CD4-positive, alpha-beta T cell treated with Interleukin-21 for 1 hour (primary cell): ENCODE measurements around the gene PGRMC1.
"Not testable (repeated sequence)": the region's sequence is repeated elsewhere in the genome, so short reads cannot be mapped to it uniquely, and the experiment has no call there.

Source experiments
- DNase-seq: peaks from one replicate; pipeline ENCODE4 v3.0.0-alpha.2; 2020

PGRMC1 gene

DNA sequence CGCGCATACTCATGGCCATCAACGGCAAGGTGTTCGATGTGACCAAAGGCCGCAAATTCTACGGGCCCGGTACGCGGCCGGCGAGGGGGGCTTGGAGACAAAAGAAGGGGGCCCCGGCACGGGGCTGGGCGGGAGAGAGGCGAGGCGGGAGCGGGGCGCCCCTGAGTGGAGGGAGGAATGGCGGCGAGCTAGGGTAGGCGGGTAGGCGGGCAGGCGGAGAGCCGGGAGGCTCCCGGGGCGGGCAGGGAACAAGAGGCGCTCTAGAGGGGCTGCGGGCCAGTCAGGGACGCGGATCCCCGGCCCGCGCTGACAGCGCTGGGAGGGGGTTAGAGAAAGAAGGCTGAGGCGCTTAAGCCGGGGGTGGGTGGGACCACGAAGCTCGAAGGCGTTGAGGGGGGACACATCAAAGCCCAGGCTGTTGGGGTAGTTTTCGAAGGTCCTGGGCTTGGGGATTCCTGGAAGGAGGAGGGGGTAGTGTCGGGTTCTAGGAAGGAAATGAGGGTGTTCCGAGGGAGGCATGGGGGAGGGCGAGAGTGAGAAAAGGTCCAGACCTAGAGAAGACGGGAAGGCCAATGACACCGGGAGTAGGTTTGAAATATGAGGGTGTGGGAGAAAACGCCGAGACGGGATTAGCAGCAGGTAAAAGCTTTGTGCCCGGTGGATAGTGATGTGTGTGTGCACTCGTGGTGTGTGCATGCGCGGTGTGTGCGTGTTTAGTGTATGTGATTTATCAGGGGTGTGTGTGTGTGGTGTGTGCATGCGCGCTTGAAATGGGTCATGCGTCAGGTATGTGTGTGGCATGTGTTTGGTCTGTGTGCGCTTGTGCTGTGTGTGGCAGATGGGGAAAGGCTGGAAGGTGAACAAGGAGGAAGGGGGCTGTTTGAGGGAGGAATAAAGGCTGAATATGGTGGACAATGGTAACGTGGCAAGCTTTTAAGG lies 807 bp downstream of the PGRMC1 start:
- peak; percentile 11 for DNase-seq

DNA sequence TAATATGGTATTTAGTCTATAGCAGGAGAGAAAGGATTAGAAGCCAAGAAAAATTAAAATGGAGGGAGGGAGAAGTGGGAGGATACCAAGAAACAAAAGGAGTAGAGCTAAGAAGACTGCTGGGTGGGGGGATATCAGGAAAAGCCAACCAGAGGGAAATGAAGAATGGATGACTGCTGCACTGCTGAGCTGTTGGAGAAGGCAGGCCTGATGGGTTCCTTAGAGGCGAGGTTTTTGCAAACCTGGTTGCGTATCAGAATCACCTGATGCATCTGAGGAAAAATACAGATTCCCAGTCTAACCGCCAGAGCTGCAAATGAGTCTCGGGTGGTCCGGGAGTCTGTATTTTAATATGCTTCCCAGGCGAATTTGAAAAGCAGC lies 1.5 kb downstream of the PGRMC1 start:
- no peak for DNase-seq

DNA sequence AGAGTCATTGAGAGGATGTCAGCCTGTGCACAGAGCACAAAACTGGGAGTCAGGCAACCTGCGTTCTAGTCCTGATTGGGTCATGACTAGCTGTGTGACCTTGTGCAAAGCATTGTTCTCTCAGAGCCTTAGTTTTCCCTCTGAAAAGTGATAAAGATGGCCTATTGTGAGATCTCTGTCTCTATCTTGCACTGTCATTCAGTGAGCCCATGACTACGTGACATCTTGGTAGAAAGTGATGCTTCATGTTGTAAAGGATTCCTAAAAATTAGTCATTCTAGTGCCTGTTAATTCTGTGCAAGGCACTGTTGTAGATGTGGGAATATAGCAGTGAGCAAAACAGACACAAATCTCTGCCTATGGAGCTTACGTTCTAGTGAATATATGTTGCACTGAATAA lies 2.5 kb downstream of the PGRMC1 start:
- DNase-seq, result no peak

DNA sequence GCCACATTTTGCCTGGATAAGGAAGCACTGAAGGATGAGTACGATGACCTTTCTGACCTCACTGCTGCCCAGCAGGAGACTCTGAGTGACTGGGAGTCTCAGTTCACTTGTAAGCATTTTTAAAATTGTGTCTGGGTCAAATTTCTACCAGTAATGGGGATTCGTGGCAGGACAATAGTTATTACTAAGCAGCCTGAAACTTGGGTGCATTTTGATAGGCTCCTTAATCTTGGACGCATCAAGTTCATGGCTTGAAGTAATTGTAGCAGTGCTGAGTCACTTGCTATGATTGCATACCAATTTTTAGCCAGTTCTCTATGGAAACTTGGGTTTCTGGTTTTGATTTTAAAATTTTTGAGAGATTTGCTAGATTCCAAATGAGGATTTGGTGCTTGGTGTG lies 4.3 kb downstream of the PGRMC1 start:
- DNase-seq, result no peak

DNA sequence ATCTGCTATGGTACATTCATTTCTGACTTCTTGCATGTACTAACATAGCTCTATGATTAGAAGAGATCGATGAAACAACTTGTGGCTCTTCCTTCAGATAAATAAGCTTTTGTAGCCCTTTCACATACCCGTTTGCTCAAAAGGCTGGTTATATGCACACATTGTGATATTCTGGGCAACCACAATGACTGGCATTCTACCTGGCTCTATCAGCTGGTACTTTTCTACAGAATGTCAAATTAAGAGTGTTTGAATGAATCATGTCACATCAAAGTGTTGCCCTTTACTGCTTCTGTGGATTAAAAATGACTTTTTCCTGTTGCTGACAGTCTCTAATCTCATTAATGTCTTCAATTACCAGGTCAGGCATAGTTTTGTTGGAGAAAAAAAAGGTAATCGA lies 11.6 kb downstream of the PGRMC1 start:
- DNase-seq, result no peak

DNA sequence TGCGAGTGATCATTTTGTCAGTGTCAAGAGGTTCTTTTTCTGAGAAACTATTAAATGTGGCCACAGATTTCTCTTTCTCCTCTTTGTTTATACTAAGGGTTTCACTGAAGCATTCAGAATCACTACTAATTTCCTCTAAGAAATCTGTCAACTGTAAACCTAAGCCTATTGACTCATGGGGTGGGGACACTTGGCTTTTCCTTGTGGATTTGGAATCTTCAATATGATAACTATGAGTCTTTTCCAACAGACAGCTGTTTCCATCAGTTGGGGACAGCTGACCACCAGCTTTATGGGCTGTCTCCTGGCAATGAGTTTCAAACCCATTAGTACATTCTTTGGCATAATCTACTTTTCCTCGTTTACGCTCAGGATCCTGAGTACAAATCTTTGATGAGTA lies 13.8 kb downstream of the PGRMC1 start:
- no peak for DNase-seq

DNA sequence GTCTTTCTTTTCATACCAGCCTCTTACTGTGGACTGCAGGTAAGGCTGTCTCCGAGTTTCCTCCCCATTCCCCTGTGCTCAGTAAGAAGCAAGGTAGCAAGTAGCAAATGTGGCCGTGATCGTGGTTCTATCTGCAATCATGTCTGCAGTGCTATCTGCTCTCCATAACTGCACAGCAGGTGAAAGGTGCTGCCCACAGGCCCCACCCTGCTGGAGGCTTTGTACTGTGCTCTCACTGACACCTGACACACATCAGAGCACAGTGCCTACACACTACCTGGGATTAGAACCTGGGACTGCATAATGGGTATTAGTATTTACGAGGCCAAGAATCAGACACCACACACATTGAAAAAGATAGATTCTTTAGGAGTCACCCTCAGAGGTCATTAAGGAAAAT lies 15.3 kb downstream of the PGRMC1 start:
- no peak for DNase-seq

DNA sequence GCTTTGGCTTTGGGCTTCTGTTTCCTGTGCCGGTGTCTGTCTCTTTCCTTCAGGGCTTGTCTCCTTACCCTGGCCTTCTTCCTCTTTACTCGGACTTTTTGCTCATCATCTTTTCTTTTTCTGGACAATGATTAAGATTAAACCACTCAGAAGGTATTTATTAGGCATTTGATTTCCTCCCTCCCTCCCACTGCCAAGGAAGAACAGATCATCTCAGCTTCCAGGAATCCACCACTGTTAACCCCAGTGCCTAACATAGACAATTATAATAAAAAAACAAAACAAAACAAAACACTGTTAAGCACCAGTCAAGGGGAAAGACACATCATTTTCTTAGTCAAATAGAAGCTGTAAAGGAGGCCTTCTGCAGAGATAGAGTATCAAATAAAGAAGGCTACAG lies 16.6 kb downstream of the PGRMC1 start:
- DNase-seq, result no peak

DNA sequence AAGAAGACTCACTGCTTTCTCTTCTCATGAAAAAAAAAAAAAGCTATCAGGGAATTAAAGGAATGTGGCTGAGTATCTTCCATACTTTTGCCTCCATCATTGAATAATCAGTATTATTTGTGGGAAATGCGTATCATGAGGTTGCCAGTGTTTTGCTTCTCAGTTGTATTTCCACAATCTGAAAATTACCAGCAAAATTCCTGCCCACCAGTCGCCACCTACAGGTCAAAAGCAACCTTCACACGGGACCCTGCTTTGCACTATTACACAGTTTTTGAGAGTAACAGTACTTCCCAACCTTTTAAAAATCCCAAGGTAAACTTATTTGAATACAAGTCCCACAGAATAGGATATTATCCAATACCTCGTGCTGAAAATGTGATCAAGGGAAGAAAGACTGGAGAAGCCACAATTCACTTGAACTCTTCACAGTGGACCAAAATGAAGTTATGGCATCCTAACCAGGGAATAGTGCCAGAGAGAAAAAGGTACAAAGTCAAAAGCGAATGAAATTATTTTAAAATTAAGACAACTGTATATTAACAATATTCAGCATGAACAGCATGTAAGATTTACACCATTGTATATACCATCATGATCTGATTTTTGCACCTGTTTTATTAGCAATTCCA lies 30.4 kb downstream of the PGRMC1 start:
- peak; percentile 22 for DNase-seq

DNA sequence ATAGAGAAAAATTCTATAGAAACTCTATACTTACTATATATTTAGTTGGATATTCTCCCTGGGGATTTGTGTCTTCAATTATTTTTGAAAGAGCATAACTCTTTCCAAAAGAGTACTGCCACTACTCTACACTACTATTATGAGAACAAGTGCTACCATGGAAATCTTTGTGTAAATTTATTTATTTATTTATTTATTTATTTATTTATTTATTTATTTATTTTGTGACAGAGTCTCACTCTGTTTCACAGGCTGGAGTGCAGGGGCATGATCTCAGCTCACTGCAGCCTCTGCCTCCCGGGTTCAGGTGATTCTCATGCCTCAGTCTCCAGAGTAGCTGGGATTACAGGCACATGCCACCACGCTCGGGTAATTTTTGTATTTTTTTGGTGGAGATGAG lies 31.0 kb downstream of the PGRMC1 start:
- not testable (repeated sequence) for DNase-seq

DNA sequence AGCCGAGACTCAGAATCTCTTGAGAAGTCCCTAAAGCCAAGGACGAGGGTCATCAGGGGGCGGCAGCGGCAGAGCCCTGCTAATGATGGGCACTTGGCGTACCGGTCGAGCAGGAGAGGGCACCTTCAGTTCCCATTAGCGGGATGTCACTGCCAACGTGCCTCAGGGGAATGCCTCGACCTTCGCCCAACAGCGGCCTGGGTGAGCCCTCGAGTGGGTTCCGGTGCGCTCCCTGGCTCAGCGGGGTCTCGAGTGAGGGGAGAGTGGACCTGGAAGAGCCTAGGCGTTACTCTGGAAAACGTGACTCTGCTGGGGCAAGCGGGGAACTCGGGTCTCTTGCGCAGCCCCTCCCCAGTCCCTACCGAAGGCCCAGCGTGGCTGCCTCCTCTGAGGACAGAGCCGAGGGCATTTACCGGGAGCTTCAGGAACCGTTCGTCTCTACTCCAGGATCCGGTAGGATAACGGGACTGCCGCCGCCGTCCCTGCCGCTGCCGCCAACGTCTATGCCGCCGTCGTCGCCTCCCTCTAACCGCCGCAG lies 36.9 kb downstream of the PGRMC1 start:
- no peak for DNase-seq

DNA sequence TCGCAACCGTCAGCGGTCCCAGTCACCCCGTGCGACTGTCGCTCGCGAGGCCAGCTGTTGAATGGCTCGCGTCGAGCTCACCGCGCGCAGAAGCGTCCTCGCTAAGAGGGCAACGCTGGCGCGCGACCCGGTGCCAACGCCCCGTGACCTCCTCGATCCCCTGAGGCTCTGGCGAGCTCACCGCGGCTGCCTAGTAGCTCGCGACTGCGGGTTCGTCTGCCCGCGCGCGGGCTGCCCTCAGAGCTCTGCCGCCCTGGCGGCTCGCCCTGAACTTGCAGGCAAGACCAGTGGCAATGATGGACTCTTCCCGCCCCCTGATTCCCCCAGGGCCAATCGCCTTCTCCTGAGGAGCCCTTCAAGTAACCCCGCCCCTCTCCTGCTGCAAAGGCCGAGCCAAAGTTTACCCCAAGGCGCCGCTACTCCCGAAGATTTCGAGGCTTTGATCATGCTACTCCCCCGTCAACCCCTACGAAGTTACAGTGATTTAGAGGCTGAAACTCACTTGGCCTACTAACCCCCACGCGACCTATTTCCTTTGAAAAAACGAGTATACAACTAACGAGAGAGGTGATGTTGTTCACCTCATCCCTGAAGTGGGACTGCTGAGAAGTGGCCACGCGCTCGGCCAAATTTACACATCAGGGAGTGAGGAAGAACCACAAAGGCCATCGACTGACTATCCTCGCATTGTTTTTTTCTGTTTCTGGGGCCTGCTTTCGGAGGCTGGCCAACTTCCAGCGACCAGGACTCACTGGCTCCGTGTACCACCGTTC lies 37.5 kb downstream of the PGRMC1 start:
- peak; percentile 59 for DNase-seq

DNA sequence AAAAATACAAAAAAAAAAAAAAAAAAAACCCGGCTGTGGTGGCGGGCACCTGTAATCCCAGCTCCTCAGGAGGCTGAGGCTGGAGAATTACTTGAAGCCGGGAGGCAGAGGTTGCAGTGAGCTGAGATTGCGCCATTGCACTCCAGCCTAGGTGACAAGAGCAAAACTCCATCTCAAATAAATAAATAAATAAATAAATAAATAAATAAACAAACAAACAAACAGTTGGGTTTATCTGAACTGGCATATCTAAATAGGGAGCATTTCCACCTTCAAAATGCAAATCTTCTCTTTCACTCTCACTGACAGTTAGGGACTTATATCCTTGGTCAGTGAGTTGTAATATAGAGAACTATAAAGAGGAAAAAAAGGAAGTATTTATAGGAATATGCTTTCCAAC lies 46.3 kb downstream of the PGRMC1 start:
- DNase-seq, result not testable (repeated sequence)

DNA sequence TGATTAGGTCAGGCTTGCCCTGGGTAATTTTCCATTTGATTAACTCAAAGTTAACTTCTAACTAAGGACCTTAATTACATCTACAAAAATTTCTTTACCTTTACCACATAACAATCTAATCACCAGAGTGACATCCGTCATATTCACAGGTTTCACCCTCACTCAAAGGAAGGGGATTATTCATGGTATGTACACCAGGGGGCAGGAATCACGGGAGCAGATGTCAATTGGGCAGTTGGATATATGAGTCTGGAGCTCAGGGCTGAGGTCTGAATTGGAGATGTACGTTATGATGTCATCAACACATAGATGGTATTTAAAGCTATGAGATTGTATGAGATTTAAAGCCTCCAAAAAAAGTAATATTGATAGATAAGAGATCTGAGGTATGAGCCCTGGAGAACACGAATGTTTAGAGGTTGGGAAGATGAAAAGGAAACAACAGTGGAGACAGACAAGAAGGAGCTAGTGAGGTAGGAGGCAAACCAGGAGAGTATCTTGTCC lies 52.9 kb downstream of the PGRMC1 start:
- DNase-seq, result no peak

DNA sequence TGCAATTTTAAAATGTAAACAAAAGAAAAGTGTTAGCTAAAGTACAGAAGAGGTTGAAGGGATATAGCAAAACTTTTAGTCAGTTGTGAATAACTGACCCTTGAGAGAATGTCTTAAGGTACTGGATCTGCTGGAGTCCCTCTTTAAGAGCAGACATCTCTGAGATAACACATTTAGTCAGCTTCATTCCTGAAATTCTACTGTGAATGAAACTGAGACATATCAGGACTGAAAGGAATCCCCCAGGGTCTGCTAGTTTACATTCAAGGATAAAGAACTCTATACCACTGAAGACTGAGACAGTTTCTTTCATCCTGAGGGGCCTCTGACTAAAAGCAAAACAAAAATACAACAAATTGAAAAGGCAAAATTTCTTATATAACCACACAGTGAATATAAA lies 54.4 kb downstream of the PGRMC1 start:
- no peak for DNase-seq

DNA sequence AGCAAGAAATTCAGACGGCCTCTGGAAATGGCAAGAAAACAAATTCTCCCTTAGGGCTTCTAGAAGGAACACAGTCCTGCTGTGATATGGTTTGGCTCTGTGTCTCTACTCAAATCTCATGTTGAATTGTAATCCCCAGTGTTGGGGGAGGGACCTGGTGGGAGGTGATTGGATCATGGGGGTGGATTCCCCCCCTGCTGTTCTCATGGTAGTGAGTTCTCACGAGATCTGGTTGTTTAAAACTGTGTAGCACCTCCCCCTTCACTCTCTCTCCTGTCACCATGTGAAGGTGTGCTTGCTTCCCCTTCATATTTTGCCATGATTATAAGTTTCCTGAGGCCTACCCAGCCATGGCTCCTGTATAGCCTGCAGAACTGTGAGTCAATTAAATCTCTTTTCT lies 55.2 kb downstream of the PGRMC1 start:
- DNase-seq, result not testable (repeated sequence)

DNA sequence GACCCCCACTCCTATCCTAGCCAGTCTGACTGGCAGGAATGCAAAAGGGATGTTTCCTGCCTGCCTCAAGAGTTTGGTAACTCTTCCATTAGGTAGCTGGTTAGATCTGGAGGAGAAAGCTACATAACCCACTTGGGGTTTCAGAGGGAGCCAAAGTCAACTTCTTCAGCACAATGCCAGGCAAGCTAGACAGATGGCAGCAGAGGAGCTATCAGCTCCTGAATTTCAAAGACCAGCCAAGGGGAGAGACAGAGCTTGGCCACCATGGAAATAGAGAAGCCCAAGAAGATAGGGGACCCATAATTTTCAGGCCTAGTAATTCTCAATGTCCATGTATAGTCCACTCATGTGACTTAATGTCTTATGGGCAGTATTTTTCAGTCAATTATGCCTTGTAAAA lies 56.4 kb downstream of the PGRMC1 start:
- DNase-seq, result no peak
